Vagina (tissue), 2 donors: ENCODE data around the gene GPR35. TPM values are rescaled to one million over a fixed set of nuclear protein-coding genes. Genes with fewer than 3 reads are reported as not detected.

ENCODE experiments used
- DNase-seq, 2 donors: peaks; one replicate each; pipeline ENCODE4 v3.0.0-alpha.2; 2017; ENCODE audit errors: extremely low spot score in 2 of 2
- H3K27ac ChIP-seq: fragments of 200-600 bp; sonication (generic); one replicate; pipeline ENCODE4 v1.5.1; 2019
- H3K27me3 ChIP-seq: fragments of 200-600 bp; sonication (generic); one replicate; pipeline ENCODE4 v1.5.1; 2019
- H3K36me3 ChIP-seq, 2 donors: fragments of 200-600 bp; sonication (generic); one replicate each; pipeline ENCODE4 v1.5.1; 2017 to 2019
- H3K4me1 ChIP-seq: fragments of 200-600 bp; sonication (generic); one replicate; pipeline ENCODE4 v1.5.1; 2019
- H3K4me3 ChIP-seq, 2 donors: fragments of 200-600 bp; sonication (generic); 1 replicate in 1 of 2; 2 replicates in 1 of 2; pipeline ENCODE4 v1.5.1; 2016 to 2019
- H3K9me3 ChIP-seq: fragments of 200-600 bp; sonication (generic); one replicate; pipeline ENCODE4 v1.5.1; 2019
- POLR2A ChIP-seq, 2 donors: fragments of 450-650 bp; IDR thresholded peaks; one replicate each; pipeline ENCODE4 v1.6.1; 2017; ENCODE audit warnings: antibody characterized with exemption in 2 of 2, mild to moderate bottlenecking in 2 of 2, moderate library complexity in 2 of 2
- POLR2AphosphoS5 ChIP-seq, 2 donors: sonication (generic); formaldehyde crosslinking; IDR thresholded peaks; one replicate each; pipeline ENCODE4 v1.9.0; 2017; ENCODE audit warnings: antibody characterized with exemption in 2 of 2, mild to moderate bottlenecking in 2 of 2, low read depth in 1 of 2; ENCODE audit not compliant: insufficient read depth in 1 of 2
- intact Hi-C: fragments of 100-400 bp; cut with DNase I; formaldehyde crosslinking; loops from one replicate; pipeline ENCODE4 v1.15.1; 2023
- total RNA-seq: library from RNA; depleted of rRNA; stranded (reverse); fragments of >200 nt; gene quantifications from one replicate; pipeline ENCODE4 v1.2.3, GENCODE V29; 2016
- TF ChIP-seq, protein P1 (sequence below), 3 experiments: fragments of 450-650 bp in 2 of 3; fragments of 200-600 bp in 1 of 3; sonication (generic) in 1 of 3; IDR thresholded peaks; one replicate each; pipeline ENCODE4 v1.5.1; 2017 to 2019; ENCODE audit warnings: antibody characterized with exemption in 3 of 3, mild to moderate bottlenecking in 2 of 3, moderate library complexity in 2 of 3

Gene GPR35
- total RNA-seq, 1 donor from 2014 or later = 3.9 TPM

DNA sequence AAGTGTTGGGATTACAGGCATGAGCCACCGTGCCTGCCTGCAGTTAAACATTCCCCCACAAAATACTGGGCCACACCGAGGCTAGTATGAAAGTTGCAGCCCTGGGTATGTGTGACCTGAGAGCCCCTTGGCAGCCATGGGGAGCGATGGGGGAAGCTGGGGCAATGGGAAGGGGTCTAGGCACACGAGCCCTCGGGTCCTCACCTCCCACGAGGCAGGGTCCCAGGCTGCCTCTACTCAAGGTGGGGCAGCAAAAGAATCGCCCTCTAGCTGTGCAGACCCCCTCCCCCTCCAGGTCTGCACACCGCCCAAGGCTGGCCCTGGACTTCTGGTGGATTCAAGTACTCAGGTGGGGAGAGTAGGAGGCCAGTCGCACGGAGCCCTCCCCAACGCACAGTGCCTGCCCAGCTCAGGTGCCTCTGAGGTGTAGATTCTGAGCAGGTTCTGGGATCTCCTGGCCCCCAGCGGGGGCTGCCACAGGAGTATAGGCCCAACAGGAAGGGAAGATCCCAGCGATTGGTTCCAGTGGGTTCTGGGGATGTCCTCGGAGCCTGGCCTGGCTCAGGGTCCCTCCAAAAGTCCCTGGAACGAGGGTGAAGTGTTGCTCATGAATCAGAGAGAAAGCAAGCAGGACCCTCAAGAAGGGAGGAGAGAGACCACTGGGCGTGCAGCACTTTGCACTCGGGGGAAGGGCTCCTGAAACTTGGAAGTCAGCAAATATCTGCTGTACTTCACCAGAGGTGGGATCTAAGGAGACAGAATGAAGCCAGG lies 2.6 kb downstream of the GPR35 start:
- TF ChIP-seq, protein P1, sequence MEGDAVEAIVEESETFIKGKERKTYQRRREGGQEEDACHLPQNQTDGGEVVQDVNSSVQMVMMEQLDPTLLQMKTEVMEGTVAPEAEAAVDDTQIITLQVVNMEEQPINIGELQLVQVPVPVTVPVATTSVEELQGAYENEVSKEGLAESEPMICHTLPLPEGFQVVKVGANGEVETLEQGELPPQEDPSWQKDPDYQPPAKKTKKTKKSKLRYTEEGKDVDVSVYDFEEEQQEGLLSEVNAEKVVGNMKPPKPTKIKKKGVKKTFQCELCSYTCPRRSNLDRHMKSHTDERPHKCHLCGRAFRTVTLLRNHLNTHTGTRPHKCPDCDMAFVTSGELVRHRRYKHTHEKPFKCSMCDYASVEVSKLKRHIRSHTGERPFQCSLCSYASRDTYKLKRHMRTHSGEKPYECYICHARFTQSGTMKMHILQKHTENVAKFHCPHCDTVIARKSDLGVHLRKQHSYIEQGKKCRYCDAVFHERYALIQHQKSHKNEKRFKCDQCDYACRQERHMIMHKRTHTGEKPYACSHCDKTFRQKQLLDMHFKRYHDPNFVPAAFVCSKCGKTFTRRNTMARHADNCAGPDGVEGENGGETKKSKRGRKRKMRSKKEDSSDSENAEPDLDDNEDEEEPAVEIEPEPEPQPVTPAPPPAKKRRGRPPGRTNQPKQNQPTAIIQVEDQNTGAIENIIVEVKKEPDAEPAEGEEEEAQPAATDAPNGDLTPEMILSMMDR (IDR thresholded peaks at IDR 0.05) = no peak
- DNase-seq = no peak
- intact Hi-C loops = no loop called here
- H3K4me3 ChIP-seq = no peak overlapping the region
- H3K27ac ChIP-seq = no peak overlapping the region
- H3K27me3 ChIP-seq = no peaks in the 10 kb centered on the region
- H3K36me3 ChIP-seq = no peaks in the 10 kb centered on the region
- H3K9me3 ChIP-seq = no peaks in the 10 kb centered on the region
- peaks cover 12% of the 10 kb centered on the region for H3K4me1 ChIP-seq

DNA sequence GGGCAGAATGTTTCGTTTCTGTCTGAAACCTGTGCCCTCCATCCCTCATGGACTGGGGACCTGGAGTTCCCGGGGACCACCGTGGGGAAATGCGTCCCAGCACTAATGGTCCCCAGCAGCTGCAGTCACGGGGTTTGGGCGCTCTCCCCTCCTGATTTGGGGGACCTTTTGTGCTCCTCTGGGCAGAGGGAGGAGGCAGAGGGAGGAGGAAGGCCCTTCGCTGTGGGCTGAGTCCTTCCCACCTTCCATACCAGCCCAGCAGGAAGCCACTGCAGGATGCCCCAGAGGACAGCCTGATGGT lies 3.2 kb downstream of the GPR35 start:
- TF ChIP-seq POLR2AphosphoS5 (IDR thresholded peaks at IDR 0.05; ENCODE audit: insufficient read depth in 1 of 2, low read depth in 1 of 2) (no peak), POLR2A (IDR thresholded peaks at IDR 0.05) (no peak)
- TF ChIP-seq, protein P1 (IDR thresholded peaks at IDR 0.05) = no peak
- H3K36me3 ChIP-seq = no peaks in the 10 kb centered on the region
- H3K27ac ChIP-seq = no peak overlapping the region
- H3K9me3 ChIP-seq = no peaks in the 10 kb centered on the region
- DNase-seq = no peak
- H3K27me3 ChIP-seq = no peaks in the 10 kb centered on the region
- H3K4me1 ChIP-seq = peaks cover 12% of the 10 kb centered on the region
- H3K4me3 ChIP-seq = no peak overlapping the region
- intact Hi-C loops = no loop called here

DNA sequence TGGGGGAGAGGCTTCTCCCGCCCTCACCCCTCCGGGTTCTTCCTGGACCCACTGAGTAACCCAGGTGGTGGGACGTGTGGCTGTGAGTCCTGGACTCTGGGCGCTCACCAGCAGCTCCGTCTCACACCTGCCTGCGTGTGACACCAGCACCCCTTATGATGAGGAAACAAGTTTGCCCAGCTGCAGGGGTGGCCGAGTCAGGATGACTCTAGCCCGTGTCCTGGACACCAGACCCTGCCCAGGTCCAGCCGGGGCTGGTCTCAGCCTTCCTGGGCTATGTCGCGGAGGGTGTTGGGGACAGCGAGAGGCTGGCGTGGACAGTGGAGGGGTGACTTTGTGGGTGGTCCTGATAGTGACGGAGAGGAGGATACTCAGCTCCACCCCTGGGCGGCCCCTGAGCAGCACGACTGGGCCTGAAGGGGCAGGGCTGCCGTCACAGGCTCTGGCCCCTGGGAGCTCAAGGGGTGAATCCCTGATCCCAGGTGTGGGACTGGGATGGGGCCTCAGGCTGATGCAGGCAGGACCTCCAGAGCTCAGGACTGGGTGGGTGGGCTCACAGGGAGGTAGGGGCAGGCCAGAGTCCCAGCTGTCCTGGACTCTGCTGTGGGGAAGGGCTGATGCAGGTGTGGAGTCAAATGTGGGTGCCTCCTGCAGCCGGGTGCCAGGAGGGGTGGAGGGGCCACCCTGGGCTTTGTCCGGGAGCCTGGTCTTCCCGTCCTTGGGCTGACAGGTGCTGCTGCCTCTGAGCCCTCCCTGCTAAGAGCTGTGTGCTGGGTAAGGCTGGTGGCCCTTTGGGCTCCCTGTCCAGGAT lies 3.7 kb downstream of the GPR35 start:
- H3K4me3 ChIP-seq = no peak overlapping the region
- TF ChIP-seq, protein P1 (IDR thresholded peaks at IDR 0.05) = no peak
- TF ChIP-seq POLR2AphosphoS5 (IDR thresholded peaks at IDR 0.05; ENCODE audit: insufficient read depth in 1 of 2, low read depth in 1 of 2) (no peak), POLR2A (IDR thresholded peaks at IDR 0.05) (no peak)
- no peak for DNase-seq
- H3K27me3 ChIP-seq = no peaks in the 10 kb centered on the region
- H3K36me3 ChIP-seq = no peaks in the 10 kb centered on the region
- H3K9me3 ChIP-seq = no peaks in the 10 kb centered on the region
- H3K27ac ChIP-seq = no peak overlapping the region
- intact Hi-C loops = no loop called here
- peaks cover 12% of the 10 kb centered on the region for H3K4me1 ChIP-seq

DNA sequence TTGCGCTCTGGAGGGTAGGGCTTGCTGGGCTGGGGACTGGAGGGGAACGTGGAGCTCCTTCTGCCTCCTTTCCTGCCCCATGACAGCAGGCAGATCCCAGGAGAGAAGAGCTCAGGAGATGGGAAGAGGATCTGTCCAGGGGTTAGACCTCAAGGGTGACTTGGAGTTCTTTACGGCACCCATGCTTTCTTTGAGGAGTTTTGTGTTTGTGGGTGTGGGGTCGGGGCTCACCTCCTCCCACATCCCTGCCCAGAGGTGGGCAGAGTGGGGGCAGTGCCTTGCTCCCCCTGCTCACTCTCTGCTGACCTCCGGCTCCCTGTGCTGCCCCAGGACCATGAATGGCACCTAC lies 4.3 kb downstream of the GPR35 start:
- Histone ChIP-seq H3K36me3 (no peaks in the 10 kb centered on the region), H3K27me3 (no peaks in the 10 kb centered on the region), H3K9me3 (no peaks in the 10 kb centered on the region), H3K27ac (no peak overlapping the region), H3K4me1 (peaks cover 8% of the 10 kb centered on the region), H3K4me3 (no peak overlapping the region)
- DNase-seq = no peak
- TF ChIP-seq, protein P1 (IDR thresholded peaks at IDR 0.05) = no peak
- TF ChIP-seq POLR2AphosphoS5 (IDR thresholded peaks at IDR 0.05; ENCODE audit: insufficient read depth in 1 of 2, low read depth in 1 of 2) (no peak), POLR2A (IDR thresholded peaks at IDR 0.05) (no peak)
- intact Hi-C loops = no loop called here
